Stimulated activated CD4-positive, alpha-beta T cell treated with anti-CD3 and anti-CD28 coated beads, Interleukin-15, amount 100 ng/mL, for 48 hours (primary cell): ENCODE results near the gene MAGI3.
"Not testable (repeated sequence)": the region's sequence is repeated elsewhere in the genome, so short reads cannot be mapped to it uniquely, and the experiment has no call there.

Experiments
- DNase-seq, 2 donors: peaks; one replicate each; pipeline ENCODE4 v3.0.0-alpha.2; 2020; ENCODE audit warnings: low read depth in 2 of 2

The MAGI3 gene

DNA sequence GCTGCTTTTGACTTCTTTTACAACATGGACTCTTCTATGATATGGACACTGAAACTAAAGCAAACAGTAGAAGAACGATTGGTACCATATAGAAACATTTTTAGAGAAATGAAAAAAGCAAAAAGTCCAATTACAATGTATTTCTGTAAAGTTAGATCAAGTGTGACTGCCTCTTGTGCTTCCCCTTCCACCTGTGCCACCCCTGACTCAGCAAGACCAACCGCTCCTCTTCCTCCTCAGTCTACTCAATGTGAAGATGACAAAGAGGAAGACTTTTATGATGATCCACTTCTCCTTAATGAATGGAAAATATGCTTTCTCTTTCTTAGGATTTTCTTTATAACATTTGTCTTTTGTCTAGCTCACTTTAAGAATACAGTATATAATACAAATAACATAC lies 302.0 kb downstream of the MAGI3 start:
- DNase-seq, result no peak

DNA sequence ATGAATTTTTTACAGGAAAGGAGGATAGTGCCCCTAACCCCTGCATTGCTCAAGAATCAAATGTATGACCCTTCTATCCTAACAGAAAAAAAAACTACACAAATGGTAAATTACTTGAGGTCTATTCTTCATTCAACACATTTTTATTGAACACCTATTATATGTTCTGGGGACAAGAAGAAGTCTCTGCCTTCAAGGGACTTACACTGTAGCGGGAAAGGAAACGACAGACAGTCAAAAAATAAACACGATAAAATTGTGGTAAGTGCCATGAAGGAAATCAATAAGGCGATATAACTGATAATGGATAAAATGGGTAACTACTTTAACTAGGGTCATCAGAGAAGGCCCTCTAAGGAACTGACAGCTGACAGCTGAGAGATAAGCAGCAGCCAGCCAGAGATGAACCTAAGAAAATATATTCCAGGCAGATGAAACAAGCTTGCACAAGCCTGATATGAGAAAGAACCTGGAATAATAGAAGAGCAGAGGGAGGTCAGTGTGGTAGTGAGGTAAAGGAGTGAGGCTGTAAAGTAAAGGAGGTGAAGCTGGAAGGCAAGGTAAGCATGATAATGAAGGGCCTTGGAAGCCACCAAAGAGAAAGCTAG lies 302.6 kb downstream of the MAGI3 start:
- no peak for DNase-seq

DNA sequence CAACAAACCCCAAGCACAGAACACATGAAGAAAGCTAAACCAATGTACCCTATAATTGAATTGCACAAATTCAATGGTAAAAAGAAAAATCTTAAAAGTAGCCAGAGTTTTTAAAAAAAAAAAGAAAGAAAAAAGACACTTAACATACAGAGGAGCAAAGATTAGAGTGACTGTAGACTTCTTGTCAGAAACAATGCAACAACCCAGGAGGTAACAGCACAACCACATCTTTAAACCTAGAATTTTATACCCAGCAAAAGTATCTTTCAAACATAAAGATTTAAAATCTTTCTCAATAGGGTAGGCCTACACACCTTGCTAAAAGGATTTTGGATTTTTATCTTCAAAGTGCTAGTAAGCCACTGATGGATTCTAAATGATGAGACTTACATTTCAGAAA lies 304.6 kb downstream of the MAGI3 start:
- no peak for DNase-seq

DNA sequence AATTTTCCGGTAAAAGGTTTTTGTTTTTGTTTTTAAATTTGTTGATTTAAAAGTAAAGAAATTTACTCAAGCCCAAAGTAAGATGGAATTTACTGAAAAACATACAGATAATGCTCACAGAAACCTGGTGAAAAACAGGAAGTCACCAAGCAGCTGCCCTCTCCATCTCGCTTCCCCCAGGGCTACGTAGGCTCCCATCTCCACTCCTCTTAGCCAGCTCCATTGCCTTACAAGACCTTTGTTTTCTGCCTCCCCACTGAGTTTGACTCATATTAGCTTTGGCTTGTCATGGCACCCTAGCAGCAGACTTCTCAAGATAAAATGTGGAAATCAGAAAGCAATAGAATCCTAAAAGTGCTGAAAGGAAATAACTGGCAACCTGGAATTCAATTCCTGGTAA lies 311.1 kb downstream of the MAGI3 start:
- no peak for DNase-seq

DNA sequence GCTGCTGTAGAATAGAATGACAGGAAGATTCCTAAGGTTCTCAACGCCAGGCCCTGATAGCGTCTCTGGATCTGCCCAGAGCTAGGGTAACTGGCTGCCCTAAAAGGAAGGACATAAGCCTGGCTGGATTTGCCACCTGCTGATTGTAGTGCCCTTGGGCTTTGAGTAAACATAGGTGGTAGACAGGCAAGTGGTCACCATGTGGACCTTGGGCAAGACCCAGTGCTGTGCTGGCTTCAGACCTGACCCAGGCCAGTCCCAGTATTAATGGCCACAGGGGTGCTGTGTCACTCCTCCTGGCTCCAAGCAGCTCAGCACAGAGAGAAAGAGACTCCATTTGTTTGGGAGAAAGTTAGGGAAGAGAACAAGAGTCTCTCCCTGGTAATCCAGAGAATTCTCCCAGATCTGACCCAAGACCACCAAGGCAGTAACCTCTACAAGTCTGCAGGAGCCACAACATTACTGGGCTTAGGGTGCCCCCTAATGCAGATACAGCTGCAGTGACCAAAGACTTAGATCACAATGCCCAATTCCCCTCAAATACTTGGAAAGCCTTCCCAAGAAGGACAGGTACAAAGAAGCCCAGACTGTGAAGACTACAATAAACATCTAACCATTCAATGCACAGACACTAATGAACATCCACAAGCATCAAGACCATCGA lies 324.4 kb downstream of the MAGI3 start:
- DNase-seq, result no peak

DNA sequence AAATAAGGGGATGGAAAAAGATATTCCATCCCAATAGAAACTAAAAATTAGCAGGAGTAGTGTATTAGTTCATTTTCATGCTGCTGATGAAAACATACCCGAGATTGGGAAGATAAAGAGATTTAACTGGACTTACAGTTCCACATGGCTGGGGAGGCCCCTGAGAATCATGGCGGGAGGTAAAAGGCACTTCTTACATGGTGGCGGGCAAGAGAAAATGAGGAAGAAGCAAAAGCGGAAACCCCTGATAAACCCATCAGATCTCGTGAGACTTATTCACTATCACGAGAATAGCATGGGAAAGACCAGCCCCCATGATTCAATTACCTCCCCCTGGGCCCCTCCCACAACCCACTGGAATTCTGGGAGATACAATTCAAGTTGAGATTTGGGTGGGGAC lies 327.2 kb downstream of the MAGI3 start:
- DNase-seq, result not testable (repeated sequence)

DNA sequence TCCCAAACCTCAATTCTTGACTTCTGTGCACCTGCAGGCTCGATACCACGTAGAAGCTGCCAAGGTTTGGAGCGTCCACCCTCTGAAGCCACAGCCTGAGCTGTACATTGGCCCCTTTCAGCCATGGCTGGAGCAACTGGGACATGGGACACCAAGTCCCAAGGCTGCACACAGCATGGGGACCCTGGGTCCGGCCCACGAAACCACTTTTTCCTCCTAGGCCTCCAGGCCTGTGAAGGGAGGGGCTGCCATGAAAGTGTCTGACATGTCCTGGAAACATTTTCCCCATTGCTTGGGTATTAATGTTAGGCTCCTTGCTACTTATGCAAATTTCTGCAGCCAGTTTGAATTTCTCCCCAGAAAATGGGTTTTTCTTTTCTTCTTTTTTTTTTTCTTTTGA lies 328.3 kb downstream of the MAGI3 start:
- DNase-seq, result not testable (repeated sequence)

DNA sequence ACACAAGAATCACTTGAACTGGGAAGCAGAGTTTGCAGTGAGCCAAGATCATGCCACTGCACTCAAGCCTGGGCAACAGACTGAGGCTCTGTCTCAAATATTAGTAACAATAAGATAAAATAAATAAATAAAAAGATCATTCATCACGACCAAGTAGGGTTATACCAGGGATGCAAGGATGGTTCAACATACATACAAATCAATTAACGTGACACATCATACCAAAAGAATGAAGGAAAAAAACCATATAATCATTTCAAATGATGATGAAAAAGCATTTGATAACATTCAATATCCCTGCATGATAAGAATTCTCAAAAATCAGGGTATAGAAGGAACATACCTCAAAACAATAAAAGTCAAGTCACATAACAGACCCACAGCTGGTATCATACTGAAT lies 330.7 kb downstream of the MAGI3 start:
- DNase-seq, result no peak

DNA sequence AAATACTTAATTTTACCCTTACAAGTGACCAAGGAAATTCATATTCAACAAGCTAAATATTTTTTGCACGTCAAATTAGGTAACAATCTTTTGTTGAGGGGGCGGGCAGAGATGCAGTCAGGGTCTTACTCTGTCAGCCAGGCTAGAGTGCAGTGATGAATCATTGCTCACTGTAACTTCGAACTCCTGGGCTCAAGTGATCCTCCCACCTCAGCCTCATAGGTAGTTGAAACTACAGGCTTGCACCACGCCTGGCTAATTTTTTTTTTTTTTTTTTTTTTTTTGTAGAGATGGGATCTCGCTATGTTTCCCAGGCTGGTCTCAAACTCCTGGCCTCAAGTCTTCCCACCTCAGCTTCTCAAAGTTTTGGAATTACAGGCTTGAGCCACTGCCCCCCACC lies 342.5 kb downstream of the MAGI3 start:
- DNase-seq, result peak in 1 of 2 donors; percentile 3

DNA sequence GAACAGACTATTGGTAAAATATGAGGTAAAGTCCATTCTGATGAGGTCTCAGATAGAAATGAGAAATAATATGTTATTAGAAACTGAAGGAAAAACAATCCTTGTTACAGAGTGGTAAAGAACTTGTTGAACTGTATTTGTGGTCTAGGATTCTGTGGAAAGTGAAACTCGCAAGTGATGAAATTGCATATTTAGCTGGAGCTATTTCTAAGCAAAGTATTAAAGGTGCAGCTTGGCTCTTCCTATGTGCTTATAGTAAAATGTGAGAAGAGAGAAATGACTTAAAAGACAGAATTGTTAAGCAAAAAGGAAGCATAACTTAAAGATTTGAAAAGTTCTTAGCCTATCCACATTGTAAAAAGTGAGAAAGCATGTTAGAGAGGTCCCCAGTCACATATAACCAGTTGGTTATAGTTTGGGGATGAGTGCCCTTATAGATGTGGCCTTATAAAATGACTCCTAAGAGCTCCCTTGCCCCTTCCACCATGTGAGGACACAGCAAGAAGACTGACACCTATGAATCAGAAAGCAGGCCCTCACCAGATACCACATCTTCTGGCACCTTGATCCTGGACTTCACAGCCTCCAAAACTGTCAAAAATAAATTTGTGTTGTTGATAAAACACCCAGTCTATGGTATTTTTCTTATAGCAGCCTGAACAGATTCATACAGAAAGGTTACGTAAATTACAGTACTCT lies 344.2 kb downstream of the MAGI3 start:
- no peak for DNase-seq
